ENCODE measurements around the gene HSCB.
A peak's percentile ranks its signal among the peaks of the same experiment; 100 is the strongest.
"Not testable (repeated sequence)": the region's sequence is repeated elsewhere in the genome, so short reads cannot be mapped to it uniquely, and the experiment has no call there.

The HSCB gene

DNA sequence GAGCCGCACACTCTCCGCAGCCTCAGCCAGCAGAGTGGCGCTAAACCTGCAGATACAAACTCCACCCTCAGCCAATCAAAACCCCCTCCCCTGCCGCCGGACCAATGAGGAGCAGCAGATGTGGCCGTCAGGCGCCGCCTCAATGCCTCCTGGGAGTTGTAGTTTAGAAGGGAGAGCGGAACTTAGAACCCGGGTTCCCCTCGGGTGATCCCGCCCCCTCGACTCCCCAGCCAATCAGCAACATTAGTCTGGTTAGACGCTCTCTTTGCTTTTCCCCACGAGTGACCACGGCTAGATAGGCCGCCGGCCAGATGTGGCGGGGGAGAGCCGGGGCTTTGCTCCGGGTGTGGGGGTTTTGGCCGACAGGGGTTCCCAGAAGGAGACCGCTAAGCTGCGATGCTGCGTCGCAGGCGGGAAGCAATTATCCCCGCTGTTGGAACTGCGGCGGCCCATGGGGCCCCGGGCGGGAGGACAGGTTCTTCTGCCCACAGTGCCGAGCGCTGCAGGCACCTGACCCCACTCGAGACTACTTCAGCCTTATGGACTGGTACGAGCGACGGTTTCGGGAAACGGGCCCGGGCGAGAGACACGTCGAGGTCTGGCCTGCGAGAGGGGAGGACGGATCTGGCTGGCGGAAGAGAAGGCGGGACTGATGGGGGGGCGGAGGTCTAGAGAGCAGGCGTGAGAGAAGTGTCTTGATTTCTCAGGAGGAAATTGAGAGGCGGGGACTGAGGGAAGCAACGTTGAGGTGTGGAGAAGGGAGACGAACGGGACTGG, at the start of gene HSCB, which contains the start of gene CHEK2:
TSS of gene HSCB (plus strand) at position 255 of the 777 bp plus-strand sequence. CDS start at position 312, 57 bp downstream.
TSS of gene CHEK2 (minus strand) at position 36 of the 777 bp plus-strand sequence. CDS start 7,099 bp downstream, outside the sequence.
- peak; percentile 99 for DNase-seq

DNA sequence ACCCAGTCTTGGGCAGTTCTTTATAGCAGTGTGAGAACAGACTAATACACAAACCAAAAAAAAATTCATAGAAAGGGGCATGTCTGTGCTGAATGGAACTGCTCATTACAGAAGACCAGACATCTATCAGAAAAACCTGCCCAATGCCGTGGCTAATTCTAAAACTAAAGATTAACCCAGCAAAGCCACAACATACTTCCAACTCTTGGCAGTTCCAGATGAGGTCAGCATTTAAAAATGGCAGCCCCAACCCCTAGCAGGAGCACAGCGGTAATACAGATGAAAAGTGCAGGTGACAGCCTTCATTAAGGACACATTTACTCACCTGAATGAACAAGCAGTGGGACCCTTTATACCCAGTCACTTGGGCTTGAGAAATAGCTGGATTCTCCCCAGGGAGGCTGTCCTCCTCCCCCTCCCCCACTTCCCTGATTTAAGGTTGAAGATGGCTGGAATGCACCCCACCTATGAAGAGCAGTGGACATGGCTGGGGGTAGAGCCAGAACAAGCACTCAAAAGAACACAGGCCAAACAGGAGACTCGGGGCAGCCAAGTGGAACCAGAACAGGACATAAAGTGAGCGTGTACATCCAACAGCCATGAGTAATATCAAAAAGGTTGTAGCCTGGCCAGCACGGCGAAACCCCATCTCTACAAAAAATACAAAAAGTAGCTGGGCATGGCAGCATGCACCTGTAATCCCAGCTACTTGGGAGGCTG, 48.6 kb upstream of the HSCB start:
- not testable (repeated sequence) for DNase-seq

- no peak for DNase-seq
Observed at GRCh38 chr22:28702891-28703290, 38.9 kb upstream of the HSCB start.

DNA sequence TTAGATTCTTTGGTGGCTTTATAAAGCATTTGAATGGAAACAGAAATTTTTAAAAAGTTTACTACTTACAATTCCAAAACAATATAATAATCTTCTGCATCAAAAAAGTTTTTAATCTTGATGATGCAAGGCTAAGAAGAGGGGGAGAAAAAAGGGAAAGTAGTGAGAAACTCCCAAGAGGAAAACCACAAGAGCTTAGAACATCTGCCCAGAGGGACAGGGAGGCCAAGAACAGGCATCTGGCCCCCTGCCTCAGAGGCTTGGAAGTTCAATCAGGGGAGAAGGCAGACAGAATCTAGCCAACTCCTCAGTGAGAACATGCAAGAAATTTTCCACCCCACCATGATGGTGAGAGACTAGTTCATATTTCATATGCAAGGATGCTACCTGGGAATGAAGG, 38.4 kb upstream of the HSCB start:
- no peak for DNase-seq

DNA sequence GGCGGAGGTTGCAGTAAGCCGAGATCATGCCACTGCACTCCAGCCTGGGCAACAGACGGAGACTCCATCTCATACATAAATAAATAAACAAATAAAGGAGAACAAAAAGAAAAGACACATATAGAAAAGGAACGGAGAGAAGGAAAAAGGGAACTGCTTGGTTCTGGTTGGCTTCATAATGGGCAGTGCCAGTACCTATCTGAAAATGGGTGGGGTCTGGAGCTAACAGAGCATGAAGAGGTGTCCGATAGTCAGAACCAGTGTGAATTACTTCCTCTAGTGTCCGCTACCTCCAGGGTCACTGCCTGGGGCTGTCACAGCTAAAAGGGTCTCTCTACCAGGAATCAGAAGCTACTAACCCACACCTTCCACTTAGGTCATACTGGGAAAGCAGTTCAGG, 35.0 kb upstream of the HSCB start:
- DNase-seq, result no peak

DNA sequence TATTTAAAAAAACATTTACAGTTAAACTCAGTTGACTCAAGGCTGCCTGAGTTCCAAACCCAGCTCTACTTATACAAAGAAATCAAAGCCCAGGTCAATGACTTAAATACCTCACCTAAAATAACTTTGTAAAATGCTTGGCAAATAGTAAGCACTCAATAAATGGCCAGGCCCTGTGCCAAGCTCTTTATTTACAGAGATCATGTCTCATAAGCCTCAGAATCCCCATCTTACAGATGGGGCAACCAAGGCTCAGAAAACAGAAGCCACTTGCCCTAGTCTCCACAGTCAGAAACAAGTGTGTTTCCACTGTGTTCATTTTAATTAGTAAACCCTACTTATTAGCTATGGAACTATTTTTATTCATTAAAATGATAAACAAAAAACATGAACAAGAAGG, 31.7 kb upstream of the HSCB start:
- no peak for DNase-seq

GRCh38 chr22:28710576-28711191, 31.2 kb upstream of the HSCB start:
- peak; percentile 10 for DNase-seq

GRCh38 chr22:28711341-28711740, 30.5 kb upstream of the HSCB start:
- no peak for DNase-seq

- no peak for DNase-seq
Observed at GRCh38 chr22:28711820-28712777, 29.7 kb upstream of the HSCB start.

GRCh38 chr22:28714043-28714628, 27.7 kb upstream of the HSCB start:
- DNase-seq, result no peak

GRCh38 chr22:28715611-28716010, 26.2 kb upstream of the HSCB start:
- DNase-seq, result no peak

DNA sequence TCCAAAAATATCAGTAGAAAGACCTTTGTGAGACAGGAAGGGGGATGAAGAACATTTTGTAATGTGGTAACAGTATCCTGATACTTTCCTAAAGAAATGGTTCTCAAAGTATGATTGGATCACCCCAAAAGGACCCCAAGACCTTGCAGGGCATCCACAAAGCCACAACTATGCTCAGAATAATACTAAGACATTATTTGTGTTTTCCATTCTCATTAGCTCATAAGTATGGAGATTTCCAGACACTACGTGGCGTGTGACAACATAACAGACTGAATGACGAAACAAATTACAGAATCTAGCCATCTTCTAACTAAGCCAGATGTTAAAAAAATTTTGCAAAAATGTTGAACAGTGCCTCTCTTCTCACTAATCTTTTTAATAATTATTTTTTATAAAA, 25.2 kb upstream of the HSCB start:
- DNase-seq, result no peak

DNA sequence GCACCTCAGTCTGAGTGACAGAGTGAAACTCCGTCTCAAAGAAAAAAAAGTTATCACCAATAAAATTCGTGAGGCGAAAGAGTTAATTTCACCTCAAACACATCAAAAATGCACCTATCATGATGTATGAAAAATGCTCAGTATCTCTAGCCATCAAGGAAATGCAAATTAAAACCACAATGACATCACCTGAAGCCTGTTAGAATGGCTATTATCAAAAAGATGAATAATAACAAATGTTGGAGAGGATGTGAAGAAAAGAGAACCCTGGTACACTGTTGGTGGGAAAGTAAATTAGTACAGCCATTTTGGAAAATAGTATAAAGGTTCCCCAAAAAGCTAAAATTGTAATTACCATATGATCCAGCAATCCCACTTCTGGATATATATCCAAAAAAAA, 23.8 kb upstream of the HSCB start:
- DNase-seq, result no peak

DNA sequence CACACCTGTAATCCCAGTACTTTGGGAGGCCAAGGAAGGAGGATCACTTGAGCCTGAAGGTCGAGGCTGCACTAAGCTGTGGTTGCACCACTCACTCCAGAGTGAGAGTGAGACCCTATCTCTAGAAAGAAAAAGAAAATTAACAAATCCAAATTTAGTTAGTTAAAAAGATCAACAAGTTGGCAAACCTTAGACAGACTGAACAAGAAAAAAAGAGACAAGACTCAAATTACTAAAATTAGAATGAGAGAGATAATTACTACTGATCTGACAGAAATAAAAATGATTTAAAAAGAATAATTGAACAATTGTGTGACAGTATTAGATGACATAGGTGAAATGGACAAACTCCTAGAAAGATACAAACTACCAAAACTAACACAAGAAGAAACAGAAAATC, 13.8 kb upstream of the HSCB start:
- DNase-seq, result no peak

DNA sequence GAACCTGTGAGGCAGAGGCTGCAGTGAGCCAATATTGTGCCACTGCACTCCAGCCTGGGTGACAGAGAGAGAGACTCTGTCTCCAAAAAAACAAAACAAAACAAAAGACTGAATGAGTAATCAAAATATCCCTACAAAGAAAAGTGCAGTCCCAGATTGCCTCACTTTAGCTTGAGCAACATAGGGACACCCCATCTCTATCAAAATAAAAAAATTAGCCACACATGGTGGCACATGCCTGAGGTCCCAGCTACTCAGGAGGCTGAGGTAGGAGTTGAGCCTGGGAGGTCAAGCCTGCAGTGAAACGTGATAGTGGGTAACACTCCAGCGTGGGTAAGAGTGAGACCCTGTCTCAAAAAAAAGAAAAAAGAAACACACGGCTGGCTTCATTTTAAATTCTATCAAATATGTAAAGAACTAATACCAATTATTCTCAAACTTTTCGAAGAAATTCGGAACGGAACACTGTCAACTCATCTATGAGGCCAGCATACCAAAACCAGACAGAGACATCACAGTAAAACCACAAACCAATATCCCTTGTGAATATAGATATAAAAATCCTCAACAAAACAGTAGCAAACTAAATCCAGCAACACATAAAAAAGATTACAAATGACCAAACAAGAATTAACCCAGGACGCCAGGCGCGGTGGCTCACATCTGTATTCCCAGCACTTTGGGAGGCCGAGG, 13.1 kb upstream of the HSCB start:
- DNase-seq, result no peak

GRCh38 chr22:28730179-28730578, 11.7 kb upstream of the HSCB start:
- no peak for DNase-seq

DNA sequence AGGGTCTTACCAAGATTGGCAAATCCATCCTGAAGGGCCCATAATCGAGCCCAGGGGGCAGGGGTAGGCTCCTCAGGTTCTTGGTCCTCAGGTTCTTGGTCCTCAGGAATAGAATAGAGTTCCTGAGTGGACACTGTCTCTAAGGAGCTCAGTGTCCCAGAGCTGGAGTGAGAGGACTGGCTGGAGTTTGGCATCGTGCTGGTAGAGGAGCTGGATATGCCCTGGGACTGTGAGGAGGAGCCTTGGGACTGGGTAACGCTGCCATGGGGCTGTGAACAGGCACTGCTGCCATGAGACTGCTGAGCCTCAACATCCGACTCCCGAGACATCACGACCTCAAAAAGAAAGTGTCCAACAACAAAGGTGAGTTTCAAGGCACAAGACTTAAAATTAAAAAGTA, 7.4 kb upstream of the HSCB start:
- DNase-seq, result no peak

DNA sequence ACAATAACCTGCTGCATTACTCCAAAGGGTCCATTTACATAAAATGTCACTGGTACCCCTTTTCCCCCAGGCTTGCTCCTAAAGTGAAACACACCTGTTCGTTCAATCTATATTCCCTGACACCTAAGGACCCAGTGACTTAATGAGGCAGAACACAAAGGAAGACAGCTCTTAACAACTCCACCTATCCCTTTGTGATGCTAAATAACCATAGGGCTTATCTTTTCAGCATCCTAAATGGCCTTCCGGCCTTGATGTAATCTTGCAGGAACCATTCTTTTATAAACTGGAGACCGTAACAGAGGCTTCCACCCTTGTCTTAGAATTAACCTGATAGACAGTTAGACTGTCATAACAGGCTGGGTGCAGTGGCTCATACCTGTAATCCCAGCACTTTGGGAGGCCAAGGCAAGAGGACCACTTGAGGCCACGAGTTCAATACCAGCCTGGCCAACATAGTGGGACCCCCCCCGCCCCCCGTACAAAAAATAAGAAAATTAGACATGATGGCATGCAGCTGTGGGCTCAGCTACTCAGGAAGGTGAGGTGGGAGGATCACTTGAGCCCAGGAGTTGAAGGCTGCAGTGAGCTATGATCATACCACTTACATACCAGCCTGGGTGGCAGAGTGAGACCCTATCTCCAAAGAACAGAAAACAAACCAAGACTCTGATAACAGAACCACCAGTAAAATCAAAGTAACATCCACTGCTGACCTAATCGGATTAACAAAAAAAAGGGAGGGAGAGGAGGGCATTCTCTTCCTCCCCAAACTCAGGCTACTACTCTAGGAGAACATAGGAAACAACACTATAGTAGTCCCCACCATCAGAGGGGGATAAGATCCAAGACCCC, 5.3 kb upstream of the HSCB start:
- DNase-seq, result no peak

DNA sequence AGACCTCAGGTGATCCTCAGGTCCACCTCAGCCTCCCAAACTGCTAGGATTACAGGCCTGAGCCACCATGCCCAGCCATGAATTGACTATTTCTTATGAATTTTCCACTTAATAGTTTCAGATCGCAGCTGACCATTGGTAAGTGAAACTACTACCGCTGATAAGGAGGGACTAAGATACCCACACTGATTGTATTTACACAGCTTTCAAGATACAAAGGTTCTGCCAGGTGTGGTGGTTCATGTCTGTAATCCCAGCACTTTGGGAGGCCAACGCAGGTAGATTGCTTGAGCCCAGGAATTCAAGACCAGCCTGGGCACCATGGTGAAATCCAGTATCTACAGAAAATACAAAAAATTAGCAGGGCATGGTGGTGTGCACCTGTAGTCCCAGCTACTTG, 4.1 kb upstream of the HSCB start:
- no peak for DNase-seq

DNA sequence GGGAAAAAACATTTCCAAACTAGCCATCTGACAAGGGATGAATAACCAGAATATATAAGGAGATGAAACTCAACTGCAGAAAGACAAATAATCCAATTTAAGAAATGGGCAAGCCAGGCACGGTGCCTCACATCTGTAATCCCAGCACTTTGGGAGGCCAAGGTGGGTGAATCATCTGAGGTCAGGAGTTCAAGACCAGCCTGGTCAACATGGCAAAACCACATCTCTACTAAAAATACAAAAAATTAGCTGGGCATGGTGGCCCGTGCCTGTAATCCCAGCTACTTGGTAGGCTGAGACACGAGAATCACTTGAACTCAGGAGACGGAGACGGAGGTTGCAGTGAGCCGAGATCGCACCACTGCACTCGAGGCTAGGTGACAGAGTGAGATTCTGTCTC, 3.0 kb upstream of the HSCB start:
- DNase-seq, result not testable (repeated sequence)

Data from NCI-H2171 (cell line).